Activated T-helper 9 cell treated with anti-CD3 and anti-CD28 coated beads, Interleukin-2, amount 50 U/mL, for 16 hours (primary cell): Measurements from ENCODE around the gene PACS2.

ENCODE experiments used
- DNase-seq: peaks from one replicate; pipeline ENCODE4 v3.0.0-alpha.2; 2020; ENCODE audit warnings: low read depth

Gene PACS2

GRCh38 chr14:105408592-105408991 lies 94.0 kb downstream of the PACS2 start:
- no peak for DNase-seq

DNA sequence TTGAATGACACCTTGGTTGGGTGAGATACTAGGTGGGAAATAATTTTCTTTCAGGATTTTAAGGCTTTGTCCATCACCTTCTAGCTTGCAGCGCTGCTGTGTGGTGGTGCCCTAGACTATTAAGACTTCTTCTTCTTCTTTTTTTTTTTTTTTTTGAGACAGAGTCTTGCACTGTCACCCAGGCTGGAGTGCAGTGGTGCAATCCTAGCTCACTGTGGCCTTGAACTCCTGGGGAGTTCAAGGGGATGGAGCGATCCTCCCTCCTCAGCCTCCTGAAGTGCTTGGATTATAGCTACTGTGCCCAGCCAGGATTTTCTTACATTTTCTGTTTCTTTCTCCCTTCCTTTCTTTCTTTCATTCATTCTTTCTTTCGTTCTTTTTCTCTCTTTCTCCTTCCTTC lies 94.8 kb downstream of the PACS2 start:
- no peak for DNase-seq

DNA sequence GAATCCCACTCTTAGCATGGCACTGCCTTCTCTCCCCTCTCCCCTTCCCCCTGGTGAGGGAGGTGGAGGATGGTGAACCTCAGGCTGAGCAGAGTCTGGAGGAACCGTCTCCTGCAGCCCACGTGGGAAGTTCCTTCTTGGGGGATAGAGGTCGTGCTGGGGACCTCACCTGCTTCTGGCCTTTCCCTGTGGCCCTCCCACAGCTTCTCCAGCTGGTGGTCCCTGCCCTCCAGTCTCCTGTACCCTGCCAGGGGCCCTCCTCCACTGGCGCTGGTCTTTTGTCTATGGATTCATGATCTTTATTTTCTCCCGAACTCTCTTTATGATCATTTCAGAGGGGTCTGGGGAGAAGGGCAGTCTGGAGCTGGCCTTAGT lies 96.1 kb downstream of the PACS2 start:
- no peak for DNase-seq

DNA sequence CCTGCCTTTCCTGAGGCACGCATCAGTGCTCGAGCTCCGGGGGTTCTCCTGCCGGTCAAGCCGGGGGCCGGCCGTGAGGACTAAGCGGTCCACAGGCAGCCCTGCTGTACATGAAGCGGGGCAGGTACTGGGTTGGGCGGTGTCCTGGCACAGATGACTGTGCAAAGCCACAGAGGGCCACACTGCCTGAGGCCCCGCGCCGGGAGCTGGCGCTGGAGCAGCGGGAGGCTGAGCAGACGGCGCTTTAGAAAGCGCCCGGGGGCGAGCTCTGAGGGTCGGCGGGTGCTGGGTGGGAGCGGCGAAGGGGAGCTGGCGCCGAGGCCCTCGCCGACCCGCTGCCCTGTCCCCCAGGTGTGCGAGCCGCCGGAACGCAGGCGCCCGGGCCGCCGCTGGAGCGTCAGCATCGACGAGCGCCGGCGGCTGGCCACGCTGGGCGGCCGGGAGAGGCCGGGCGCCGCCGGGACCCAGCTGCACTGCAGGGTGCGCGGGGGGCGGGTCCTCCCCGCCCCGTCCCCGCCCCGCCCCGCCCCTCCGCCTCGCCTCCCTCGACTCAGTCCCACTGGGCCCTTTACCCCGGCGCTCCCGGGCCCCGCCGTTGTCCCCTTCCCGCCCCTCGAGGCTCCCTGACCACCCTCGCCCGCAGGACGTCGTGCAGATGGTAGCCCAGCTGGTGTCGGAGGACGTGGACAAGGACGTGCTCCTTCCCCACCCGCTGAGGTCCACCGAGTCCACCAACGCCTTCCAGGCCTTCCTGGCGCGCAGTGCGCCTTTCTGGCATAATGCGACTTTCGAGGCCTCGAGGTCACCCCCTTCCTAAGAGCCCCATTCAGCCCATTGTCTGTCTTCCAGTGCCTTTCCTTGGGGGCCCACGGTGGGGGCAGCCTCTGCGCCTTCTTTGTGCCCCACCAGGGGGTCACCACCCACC lies 96.7 kb downstream of the PACS2 start:
- DNase-seq = no peak

- no peak for DNase-seq
These were observed 97.6 kb downstream of the PACS2 start for GRCh38 chr14:105411985-105412770.

- DNase-seq = no peak
These were observed 98.4 kb downstream of the PACS2 start for GRCh38 chr14:105412771-105413543.

- DNase-seq = no peak
These were observed 99.0 kb downstream of the PACS2 start for GRCh38 chr14:105413544-105413886.

- DNase-seq = peak; percentile 46
These were observed 100.2 kb downstream of the PACS2 start for GRCh38 chr14:105414456-105415371.

DNA sequence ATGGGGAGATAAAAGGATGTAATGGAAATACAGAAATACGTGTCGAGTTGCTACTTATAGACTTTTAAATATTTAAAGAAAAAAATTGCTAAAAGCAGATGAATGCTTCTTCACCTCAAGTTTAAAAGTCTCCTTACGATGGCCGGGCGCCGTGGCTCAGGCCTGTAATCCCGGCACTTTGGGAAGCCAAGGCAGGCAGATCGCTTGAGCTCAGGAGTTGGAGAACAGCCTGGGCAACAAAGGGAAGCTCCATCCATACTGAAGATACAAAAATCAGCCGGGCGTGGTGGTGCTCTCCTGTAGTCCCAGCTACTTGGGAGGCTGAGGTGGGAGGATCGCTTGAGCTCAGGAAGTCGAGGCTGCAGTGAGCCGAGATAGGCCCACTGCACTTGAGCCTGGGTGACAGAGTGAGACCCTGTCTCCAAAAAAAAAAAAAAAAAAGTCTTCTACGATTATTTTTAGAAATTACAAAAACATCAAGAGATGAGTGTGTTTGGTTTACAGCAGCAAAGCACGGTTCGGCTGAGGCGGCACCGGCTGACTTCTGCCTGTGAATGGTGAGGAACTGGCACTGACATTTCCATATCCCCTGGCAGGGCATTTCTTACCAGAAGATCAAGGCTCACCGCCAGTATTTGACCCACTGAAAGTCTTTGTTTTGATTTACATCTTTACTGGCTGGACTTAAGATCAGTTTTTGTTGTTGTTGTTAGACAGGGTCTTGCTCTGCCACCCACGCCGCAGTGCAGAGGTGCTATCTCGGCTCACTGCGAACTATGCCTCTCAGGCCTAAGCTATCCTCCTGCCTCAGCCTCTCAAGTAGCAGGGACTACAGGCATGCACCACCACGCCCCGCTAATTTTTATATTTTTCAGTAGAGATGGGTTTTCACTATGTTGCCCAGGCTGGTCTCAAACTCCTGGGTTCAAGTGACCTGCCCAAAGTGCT lies 101.2 kb downstream of the PACS2 start:
- DNase-seq = no peak

DNA sequence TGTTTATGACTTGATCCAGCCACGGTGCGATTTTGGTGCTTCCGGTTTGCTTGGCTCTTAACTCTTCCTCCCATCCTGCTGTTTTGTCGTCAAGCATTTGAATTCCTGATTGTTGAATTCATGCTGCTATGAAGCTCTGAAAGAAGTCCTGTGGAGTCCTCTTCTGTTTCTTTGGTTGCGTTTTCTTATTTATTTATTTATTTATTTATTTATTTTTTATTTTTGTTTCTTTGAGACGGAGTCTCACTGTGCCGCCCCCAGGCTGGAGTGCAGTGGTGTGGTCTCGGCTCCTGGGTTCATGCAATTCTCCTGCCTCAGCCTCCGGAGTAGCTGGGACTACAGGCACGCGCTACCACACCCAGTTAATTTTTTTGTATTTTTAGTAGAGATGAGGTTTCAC lies 102.1 kb downstream of the PACS2 start:
- DNase-seq = no peak

GRCh38 chr14:105417690-105418121 lies 103.2 kb downstream of the PACS2 start:
- no peak for DNase-seq

DNA sequence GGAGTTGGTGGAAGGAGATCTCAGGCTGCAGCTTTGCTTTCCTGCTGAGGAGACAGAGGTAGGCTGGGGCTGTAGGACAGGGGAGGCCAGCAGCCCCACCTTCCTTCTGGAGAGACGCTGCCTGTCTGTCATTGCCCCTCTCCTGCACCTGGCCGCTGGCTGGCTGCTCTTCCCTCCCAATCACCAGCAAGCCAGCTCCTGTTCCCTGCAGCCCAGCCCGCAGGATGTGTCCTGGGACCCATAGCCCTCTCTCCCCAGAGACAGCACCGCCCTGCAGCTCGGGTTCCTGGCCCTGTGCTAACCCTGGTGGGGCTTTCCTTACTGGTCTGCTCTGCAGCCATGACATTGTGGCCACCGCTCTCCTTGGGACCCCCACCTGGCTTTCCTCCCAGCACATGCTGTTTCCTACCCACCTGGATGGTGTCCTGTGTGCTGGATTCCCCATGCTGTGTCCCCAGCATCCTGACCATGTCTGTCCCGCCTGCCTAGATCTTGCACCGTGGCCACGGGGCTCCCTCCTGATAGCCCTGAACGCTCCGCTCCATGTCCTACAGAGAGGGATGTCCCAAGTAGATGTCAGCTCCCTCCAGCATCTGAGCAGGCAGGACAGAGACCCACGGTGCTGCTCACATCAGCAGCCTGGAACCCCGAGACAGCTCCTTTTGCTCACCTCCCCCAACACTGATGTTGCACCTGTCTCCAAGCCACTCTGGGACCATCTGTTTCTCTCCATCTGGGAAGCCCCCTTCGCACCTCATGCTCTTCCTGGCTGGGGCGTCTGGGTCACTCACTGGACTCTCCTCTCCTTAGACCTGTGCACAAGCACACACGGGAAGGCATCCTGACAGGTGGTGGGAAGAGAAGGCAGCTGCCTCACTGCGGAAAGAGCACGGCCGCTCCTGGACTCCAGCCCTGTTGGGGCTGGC lies 104.0 kb downstream of the PACS2 start:
- no peak for DNase-seq

DNA sequence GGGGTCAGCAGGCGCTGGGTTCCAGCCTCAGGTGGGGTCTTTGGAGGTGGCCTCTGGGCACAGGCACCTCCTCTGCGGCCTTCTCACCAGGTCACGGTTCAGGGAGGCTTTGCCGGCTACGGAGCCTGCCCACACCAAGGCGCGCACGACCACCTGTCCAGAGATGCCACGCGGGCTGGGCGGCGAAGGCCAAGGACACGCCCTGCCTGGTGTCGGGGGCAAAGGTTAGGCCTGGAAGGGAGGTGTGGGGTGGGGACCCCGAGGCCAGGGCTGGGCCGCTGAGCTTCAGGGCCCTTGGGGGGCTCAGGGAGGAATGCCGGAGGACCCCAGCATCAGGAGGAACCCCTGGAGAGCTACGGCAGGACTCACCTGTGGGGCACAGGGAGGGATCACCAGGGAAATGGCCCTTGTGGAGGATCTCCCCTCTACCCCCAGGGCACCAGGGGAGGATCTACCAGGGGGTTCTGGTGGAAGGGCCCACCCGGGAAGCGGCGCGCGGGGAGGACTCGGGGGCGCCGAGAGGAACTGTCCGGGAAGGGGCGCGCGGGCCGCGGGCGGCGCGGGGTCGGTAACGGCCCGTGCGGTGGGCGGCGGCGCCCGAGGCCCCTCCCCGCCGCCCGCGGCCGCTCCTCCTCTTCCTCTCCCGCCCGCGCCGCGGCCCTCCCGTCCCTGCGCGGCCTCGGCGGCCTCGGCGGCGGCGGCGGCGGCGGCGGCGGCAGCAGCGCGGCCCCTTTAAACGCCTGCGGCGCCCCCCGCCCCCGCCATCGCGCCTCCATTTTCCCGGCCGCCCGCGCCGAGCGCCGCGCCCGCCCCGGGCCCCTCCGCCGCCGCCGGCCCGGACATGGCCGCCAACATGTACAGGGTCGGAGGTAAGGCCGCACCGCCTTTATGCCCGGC lies 104.9 kb downstream of the PACS2 start, which contains the start of gene MTA1:
Gene MTA1, plus strand, starts transcription at position 633 of the 897 bp plus-strand sequence. Its CDS starts 209 bp downstream, at position 842.
- peak; percentile 43 for DNase-seq

GRCh38 chr14:105420101-105420973 lies 105.8 kb downstream of the PACS2 start:
- DNase-seq = no peak

GRCh38 chr14:105420974-105421674 lies 106.6 kb downstream of the PACS2 start:
- no peak for DNase-seq
